GM12874 (cell line): ENCODE data around the gene CSGALNACT2.

ENCODE experiments used
- CTCF ChIP-seq: IDR thresholded peaks from 2 replicates; pipeline ENCODE4 v1.5.1; 2011; ENCODE audit warnings: low read depth, mild to moderate bottlenecking, control low read depth, low read length, moderate library complexity; ENCODE audit not compliant: insufficient read depth

CSGALNACT2 gene

DNA sequence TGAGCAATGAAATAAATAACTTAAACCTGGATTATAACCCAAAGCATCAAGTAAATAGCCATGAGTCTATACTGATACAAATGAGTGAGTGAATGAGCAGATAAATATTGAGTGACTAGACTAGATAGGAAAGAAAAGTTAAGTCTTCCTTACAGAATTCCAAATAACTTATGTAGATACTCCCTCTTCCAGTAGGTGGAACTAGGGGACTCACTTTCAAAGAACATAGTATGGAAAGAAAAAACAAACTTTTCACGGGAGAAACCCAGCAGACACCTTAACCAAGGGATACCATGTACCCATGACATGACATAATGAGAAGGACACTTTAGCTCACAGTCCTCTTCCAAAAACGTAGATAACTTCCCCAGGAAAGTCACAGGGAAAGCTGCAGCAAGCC is 32.2 kb downstream of the CSGALNACT2 start:
- TF ChIP-seq CTCF = no peak

DNA sequence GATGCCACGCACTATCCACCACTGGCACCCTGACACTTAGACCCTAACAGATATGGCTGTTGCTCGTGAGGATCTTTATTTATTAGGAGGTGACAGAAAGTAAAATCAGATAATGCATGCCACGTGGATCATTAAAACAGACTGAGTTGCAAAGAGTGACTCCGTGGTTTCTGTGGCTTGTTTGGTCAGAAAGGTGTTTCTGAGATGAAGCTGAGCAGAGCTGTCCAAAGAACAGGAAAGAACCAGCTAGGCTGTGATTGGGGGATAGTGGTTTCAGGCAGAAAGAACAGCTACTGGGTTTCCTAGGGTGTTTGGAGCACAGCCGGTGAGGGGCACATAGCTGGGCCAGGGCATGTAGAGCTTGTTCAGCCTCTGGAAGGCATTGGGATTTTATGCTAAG is 34.4 kb downstream of the CSGALNACT2 start:
- no peak for TF ChIP-seq CTCF

DNA sequence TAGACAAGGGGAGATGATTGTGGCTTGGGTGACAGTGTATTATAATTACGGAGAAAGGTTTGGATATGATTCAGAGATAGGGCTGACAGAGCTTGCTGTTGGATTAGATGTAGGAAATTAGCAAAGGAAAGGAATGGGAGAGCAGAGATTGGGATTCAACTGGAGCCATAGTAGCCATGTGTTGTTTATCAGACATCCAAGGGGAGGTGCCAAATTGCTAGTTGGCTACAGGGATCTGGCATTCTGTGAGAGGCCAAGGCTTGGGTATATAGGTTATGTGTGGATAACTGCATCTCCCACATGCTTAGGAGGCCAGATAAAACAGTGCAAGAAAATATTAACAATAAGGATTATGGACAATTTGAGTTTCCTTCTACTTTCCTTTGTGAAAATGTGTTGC is 34.9 kb downstream of the CSGALNACT2 start:
- TF ChIP-seq CTCF = no peak

DNA sequence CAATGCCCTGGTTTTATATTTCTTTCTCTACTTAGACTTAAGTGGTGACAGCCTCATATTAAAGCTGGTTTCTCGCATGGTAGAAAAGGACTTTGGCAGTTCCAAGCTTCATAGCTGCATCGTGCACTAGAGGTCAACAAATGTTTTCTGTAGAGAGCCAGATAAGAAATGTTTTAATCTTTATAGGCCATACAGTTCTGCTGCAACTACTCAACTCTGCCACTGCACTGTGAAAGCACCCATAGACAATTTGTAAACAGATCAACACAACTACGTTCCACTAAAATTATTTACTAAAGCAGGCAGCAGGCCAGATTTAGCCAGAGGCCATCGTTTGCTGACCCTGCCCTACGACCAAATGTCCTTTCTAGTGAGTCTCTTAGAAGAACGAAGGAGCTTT is 36.7 kb downstream of the CSGALNACT2 start:
- no peak for TF ChIP-seq CTCF

- no peak for TF ChIP-seq CTCF
Observed at GRCh38 chr10:43176271-43176670, 38.0 kb downstream of the CSGALNACT2 start.

DNA sequence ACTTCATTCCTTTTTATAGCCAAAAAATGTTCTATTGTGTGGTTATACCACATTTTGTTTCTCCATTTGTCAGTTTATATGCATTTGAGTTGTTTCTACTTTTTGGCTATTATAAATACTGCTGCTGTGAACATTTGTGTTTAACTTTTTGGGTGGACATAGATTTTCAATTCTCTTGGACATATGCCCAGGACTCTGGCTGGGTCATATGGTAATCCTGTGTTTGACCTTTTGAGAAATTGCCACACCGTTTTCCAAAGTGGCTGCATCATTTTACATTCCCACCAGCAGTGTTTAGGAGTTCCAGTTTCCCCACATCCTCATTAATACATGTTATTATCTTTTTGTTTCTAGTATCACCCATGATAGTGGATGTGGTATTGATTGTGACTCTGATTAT is 39.4 kb downstream of the CSGALNACT2 start:
- no peak for TF ChIP-seq CTCF

DNA sequence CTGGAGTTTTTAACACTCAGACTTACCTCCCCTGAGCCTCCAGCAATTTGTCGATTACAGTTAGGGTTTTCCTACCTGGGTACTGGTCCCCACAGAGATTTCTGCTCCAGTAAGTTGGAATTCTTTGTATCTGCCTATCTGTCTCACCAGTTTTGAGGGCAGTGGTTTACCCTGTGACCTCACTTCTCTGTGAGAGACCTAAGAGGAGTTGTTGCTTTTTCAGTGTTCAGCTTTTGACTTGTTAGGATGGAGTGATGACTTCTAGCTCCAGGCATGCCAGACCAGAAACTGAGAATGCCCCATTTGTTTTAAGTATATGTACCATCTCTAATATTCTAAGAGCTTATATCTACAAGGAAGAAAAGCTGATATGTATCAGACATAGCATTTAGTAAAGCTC is 42.9 kb downstream of the CSGALNACT2 start:
- TF ChIP-seq CTCF = no peak

DNA sequence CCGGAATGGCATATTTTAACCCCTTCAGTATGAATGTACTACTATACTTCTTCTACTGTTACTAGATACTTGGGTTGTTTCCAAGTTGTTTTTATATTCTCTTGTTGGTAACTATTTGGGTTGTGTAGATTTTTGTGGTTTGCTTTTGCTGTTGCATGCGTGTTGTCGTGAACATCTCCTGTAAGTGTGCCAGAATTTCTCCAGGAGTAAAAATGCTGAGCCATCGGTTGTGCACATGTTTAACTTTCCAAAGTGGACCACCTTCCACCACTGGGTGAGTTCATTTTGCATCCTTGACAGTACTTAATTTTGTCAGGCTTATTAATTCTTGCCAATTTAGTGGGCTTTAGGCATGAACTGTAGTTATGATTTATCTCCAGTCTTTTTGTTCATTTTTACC is 47.9 kb downstream of the CSGALNACT2 start:
- no peak for TF ChIP-seq CTCF
